HEK293T (cell line): ENCODE measurements around the gene TIMP3.

Experiments
- CTCF ChIA-PET: fragments of 350-600 bp; formaldehyde crosslinking; extraction: SDS; loops from one replicate; lab custom pipeline; 2021; ENCODE audit warnings: antibody characterized with exemption, inconsistent platforms; lab: Yijun Ruan, JAX
- POLR2A ChIA-PET: fragments of 350-600 bp; formaldehyde crosslinking; extraction: SDS; loops from one replicate; lab custom pipeline; 2020; ENCODE audit warnings: antibody characterized with exemption, inconsistent platforms; lab: Yijun Ruan, JAX
- DNase-seq: peaks from one replicate; pipeline ENCODE4 v3.0.0; 2012; ENCODE audit warnings: mixed read lengths; ENCODE audit errors: extremely low spot score
- ARNT ChIP-seq: fragments of 450-650 bp; IDR thresholded peaks from 2 replicates; pipeline ENCODE4 v1.6.1; 2017; ENCODE audit warnings: mild to moderate bottlenecking
- BHLHE40 ChIP-seq: fragments of 450-650 bp; IDR thresholded peaks from 2 replicates; pipeline ENCODE4 v1.6.1; 2016; ENCODE audit warnings: mild to moderate bottlenecking, moderate library complexity, borderline replicate concordance
- CTBP1 ChIP-seq: fragments of 450-650 bp; IDR thresholded peaks from 2 replicates; pipeline ENCODE4 v1.6.1; 2016; ENCODE audit warnings: borderline replicate concordance
- ELF4 ChIP-seq: fragments of 450-650 bp; IDR thresholded peaks from 2 replicates; pipeline ENCODE4 v1.6.1; 2017; ENCODE audit warnings: antibody characterized with exemption
- FOXA1 ChIP-seq: fragments of 450-650 bp; IDR thresholded peaks from 2 replicates; pipeline ENCODE4 v1.6.1; 2016; ENCODE audit warnings: mild to moderate bottlenecking
- FOXK2 ChIP-seq: fragments of 450-650 bp; IDR thresholded peaks from 2 replicates; pipeline ENCODE4 v1.6.1; 2016; ENCODE audit warnings: mild to moderate bottlenecking
- FOXM1 ChIP-seq: fragments of 450-650 bp; IDR thresholded peaks from 2 replicates; pipeline ENCODE4 v1.6.1; 2017; ENCODE audit warnings: mild to moderate bottlenecking, borderline replicate concordance
- HDGF ChIP-seq: fragments of 450-650 bp; IDR thresholded peaks from 2 replicates; pipeline ENCODE4 v1.6.1; 2017; ENCODE audit warnings: antibody characterized with exemption, borderline replicate concordance
- L3MBTL2 ChIP-seq: fragments of 450-650 bp; conservative IDR thresholded peaks from 2 replicates; pipeline ENCODE4 v1.6.1; 2016; ENCODE audit warnings: mild to moderate bottlenecking
- LEF1 ChIP-seq: fragments of 450-650 bp; IDR thresholded peaks from 2 replicates; pipeline ENCODE4 v1.6.1; 2017; ENCODE audit warnings: mild to moderate bottlenecking, borderline replicate concordance
- NFRKB ChIP-seq: fragments of 450-650 bp; IDR thresholded peaks from 2 replicates; pipeline ENCODE4 v1.6.1; 2016; ENCODE audit warnings: mild to moderate bottlenecking, moderate library complexity
- PKNOX1 ChIP-seq: fragments of 450-650 bp; IDR thresholded peaks from 2 replicates; pipeline ENCODE4 v1.6.1; 2016
- SP1 ChIP-seq: fragments of 450-650 bp; IDR thresholded peaks from 2 replicates; pipeline ENCODE4 v1.6.1; 2017
- SUZ12 ChIP-seq: fragments of 450-650 bp; IDR thresholded peaks from 2 replicates; pipeline ENCODE4 v1.6.1; 2016; ENCODE audit warnings: mild to moderate bottlenecking
- TARDBP ChIP-seq: fragments of 450-650 bp; IDR thresholded peaks from 2 replicates; pipeline ENCODE4 v1.6.1; 2016
- ZNF384 ChIP-seq: fragments of 450-650 bp; IDR thresholded peaks from 2 replicates; pipeline ENCODE4 v1.6.1; 2016

TIMP3 gene

GRCh38 chr22:32850591-32851517 is 49.3 kb downstream of the TIMP3 start:
- no peak for DNase-seq
- CTCF ChIA-PET, result no interaction called here
- TF ChIP-seq SP1 (no peak), ELF4 (no peak), L3MBTL2 (no peak), ZNF384 (no peak), ARNT (no peak), NFRKB (no peak), FOXK2 (no peak), FOXM1 (no peak), PKNOX1 (no peak), TARDBP (no peak), SUZ12 (no peak), BHLHE40 (no peak), HDGF (no peak), FOXA1 (no peak)
- POLR2A ChIA-PET, result no interaction called here

DNA sequence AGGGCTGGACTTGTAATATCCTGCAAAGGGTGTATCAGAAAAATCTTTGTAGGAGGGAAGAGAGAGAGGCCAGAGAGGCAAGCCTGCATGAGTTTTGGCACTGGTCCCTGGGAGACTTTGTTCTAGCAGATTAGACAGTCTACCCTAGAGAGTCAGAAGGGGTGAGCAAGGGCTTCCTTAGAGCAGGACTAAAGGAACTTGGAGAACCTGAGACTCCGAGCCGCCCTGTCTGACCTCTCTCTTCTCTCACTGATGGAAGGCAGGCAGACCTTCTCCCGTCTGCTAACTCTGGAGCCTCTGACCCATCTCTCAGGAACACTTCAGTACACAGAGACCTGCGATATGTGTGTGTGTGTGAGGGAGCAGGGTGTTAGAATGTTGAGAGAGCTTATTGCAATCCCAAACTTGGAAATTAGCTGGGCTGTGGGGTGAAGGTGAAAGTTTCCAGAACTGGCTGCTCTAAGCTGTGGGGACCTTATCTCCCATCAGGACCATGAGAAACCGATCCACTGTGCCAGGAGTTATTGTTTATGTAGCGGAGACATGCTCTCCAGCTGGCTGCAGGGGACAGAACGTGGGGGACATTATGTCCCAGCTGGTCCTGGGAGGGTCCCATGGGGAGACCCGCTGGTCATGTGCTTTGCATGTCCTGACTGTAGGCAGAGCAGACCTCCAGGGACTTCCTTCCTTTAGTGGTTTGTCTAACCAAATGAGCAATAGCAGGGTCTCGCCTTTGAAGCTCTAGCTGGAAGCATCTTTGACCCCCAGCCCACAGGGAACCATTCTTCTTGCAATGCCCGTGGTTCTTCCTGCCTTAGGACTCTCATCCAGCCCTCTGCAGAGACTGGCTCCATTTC is 51.1 kb downstream of the TIMP3 start:
- ChIA-PET CTCF (no interaction called here), POLR2A (no interaction called here)
- no peak for TF ChIP-seq HDGF
- TF ChIP-seq TARDBP, result no peak
- TF ChIP-seq FOXA1, result no peak
- no peak for TF ChIP-seq NFRKB
- no peak for TF ChIP-seq PKNOX1
- DNase-seq, result no peak

DNA sequence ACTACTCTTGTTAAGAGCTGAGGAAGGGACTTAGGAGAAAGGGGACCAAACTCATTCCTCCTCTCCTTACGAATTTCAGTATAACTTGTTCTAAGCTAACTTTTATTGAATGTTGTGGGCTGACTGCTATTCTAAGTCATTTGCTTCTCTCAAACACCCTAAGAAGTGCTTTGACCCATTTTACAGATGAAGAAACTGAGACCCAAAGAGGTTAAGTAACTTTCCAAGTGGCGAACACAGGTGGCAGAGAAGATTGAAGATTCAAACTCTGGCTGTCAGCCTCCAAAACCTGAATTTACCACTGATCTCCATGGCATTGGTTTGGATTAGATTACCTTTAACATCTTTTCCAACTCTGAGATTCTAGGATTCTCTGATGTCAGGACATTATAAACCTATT is 52.2 kb downstream of the TIMP3 start:
- no peak for DNase-seq
- TF ChIP-seq SP1, result no peak
- no peak for TF ChIP-seq FOXK2
- no peak for TF ChIP-seq PKNOX1
- TF ChIP-seq L3MBTL2, result no peak
- no peak for TF ChIP-seq SUZ12
- TF ChIP-seq CTBP1, result no peak
- no peak for TF ChIP-seq LEF1
- no peak for TF ChIP-seq TARDBP
- TF ChIP-seq FOXA1, result no peak
- TF ChIP-seq ZNF384, result no peak
- no peak for TF ChIP-seq ARNT
- TF ChIP-seq BHLHE40, result no peak
- no peak for TF ChIP-seq ELF4
- TF ChIP-seq HDGF, result no peak
- no peak for TF ChIP-seq FOXM1
- TF ChIP-seq NFRKB, result no peak
- CTCF ChIA-PET, result no interaction called here
- POLR2A ChIA-PET, result no interaction called here

- DNase-seq, result no peak
- TF ChIP-seq FOXK2 (no peak), CTBP1 (no peak), TARDBP (no peak), FOXM1 (no peak), BHLHE40 (no peak), FOXA1 (no peak), PKNOX1 (no peak), SUZ12 (no peak), L3MBTL2 (no peak)
- CTCF ChIA-PET, result no interaction called here
- POLR2A ChIA-PET, result no interaction called here
These were observed 52.9 kb downstream of the TIMP3 start for GRCh38 chr22:32854351-32854804.

- CTCF ChIA-PET, result no interaction called here
- DNase-seq, result no peak
- POLR2A ChIA-PET, result no interaction called here
- TF ChIP-seq ARNT, result no peak
- TF ChIP-seq BHLHE40, result no peak
- no peak for TF ChIP-seq L3MBTL2
- TF ChIP-seq TARDBP, result no peak
- no peak for TF ChIP-seq NFRKB
- no peak for TF ChIP-seq LEF1
- no peak for TF ChIP-seq FOXM1
- TF ChIP-seq ZNF384, result no peak
- no peak for TF ChIP-seq SP1
- TF ChIP-seq ELF4, result no peak
- no peak for TF ChIP-seq CTBP1
- TF ChIP-seq FOXK2, result no peak
- TF ChIP-seq SUZ12, result no peak
- TF ChIP-seq FOXA1, result no peak
- TF ChIP-seq HDGF, result no peak
- TF ChIP-seq PKNOX1, result no peak
These were observed 53.7 kb downstream of the TIMP3 start for GRCh38 chr22:32855045-32855756.
